ENCODE results near the gene FTO.

- TF ChIP-seq, protein P1, sequence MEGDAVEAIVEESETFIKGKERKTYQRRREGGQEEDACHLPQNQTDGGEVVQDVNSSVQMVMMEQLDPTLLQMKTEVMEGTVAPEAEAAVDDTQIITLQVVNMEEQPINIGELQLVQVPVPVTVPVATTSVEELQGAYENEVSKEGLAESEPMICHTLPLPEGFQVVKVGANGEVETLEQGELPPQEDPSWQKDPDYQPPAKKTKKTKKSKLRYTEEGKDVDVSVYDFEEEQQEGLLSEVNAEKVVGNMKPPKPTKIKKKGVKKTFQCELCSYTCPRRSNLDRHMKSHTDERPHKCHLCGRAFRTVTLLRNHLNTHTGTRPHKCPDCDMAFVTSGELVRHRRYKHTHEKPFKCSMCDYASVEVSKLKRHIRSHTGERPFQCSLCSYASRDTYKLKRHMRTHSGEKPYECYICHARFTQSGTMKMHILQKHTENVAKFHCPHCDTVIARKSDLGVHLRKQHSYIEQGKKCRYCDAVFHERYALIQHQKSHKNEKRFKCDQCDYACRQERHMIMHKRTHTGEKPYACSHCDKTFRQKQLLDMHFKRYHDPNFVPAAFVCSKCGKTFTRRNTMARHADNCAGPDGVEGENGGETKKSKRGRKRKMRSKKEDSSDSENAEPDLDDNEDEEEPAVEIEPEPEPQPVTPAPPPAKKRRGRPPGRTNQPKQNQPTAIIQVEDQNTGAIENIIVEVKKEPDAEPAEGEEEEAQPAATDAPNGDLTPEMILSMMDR (IDR thresholded peaks at IDR 0.05), result no peak
- no peak for TF ChIP-seq POLR2A (IDR thresholded peaks at IDR 0.05)
Measured at GRCh38 chr16:54174750-54175149, 470.8 kb downstream of the FTO start.
